HCT116 (cell line): Measurements from ENCODE around the gene PIGL.

Experiments used
- CEBPB ChIP-seq: IDR thresholded peaks from 2 replicates; pipeline ENCODE4 v1.6.1; 2012; ENCODE audit warnings: low read depth
- CTCF ChIP-seq, 3 experiments: fragments of 200-600 bp in 1 of 3; sonication (generic) in 1 of 3; IDR thresholded peaks in 2 of 3; conservative IDR thresholded peaks in 1 of 3; 2 replicates each; pipeline ENCODE4 v1.5.1; 2012 to 2017; ENCODE audit warnings: low read depth in 2 of 3, low read length in 2 of 3, antibody characterized with exemption in 1 of 3, borderline replicate concordance in 1 of 3, control low read depth in 1 of 3, mild to moderate bottlenecking in 1 of 3, mixed read lengths in 1 of 3, mixed run types in 1 of 3, moderate library complexity in 1 of 3; ENCODE audit not compliant: insufficient read depth in 1 of 3
- MAX ChIP-seq: IDR thresholded peaks from 2 replicates; pipeline ENCODE4 v1.6.1; 2012
- POLR2AphosphoS5 ChIP-seq: IDR thresholded peaks from 2 replicates; pipeline ENCODE4 v1.6.1; 2011; ENCODE audit warnings: mild to moderate bottlenecking, low read depth, low read length, moderate library complexity
- REST ChIP-seq: IDR thresholded peaks from 2 replicates; pipeline ENCODE4 v1.6.1; 2012; ENCODE audit warnings: low read depth

- TF ChIP-seq CTCF (IDR thresholded peaks at IDR 0.05 in 2 of 3, conservative IDR thresholded peaks at IDR 0.05 in 1 of 3; ENCODE audit: borderline replicate concordance in 1 of 3, insufficient read depth in 1 of 3, low read depth in 2 of 3, low read length in 2 of 3) (no peak), MAX (no peak), POLR2AphosphoS5 (no peak), REST (no peak), CEBPB (no peak)
Observed at GRCh38 chr17:16287563-16288027, 70.6 kb downstream of the PIGL start.
